Activated CD8-positive, alpha-beta memory T cell treated with anti-CD3 and anti-CD28 coated beads, Interleukin-2, amount 10 ng/mL, durations not matched to agents 7 days and 5 days (primary cell): Measurements from ENCODE around the gene MCRIP2. TPM values are rescaled to one million over a fixed set of nuclear protein-coding genes. Genes with fewer than 3 reads are reported as not detected.

Experiments used
- ATAC-seq: fragments of 150-1000 bp; cut with Tn5 transposase; one replicate; pipeline ENCODE4 v1.10.0; 2021; ENCODE audit warnings: moderate library complexity
- CTCF ChIA-PET: fragments of 350-600 bp; sonication (Branson Sonifier 250); formaldehyde crosslinking; loops from one replicate; lab custom pipeline; 2021; ENCODE audit warnings: antibody characterized with exemption; lab: Charles Lee
- DNase-seq: peaks from one replicate; pipeline ENCODE4 v3.0.0-alpha.2; 2020
- H3K27ac Mint-ChIP-seq: one replicate; pipeline ENCODE4 v1.8.0; 2021; ENCODE audit warnings: mild to moderate bottlenecking, mixed read lengths
- H3K27me3 Mint-ChIP-seq: one replicate; pipeline ENCODE4 v1.8.0; 2021; ENCODE audit warnings: mixed read lengths
- H3K36me3 Mint-ChIP-seq: one replicate; pipeline ENCODE4 v1.8.0; 2021; ENCODE audit warnings: mild to moderate bottlenecking, mixed read lengths
- H3K4me1 Mint-ChIP-seq: one replicate; pipeline ENCODE4 v1.8.0; 2021; ENCODE audit warnings: mixed read lengths
- H3K4me3 Mint-ChIP-seq: one replicate; pipeline ENCODE4 v1.8.0; 2021; ENCODE audit warnings: mild to moderate bottlenecking, moderate library complexity, mixed read lengths
- H3K9me3 Mint-ChIP-seq: one replicate; pipeline ENCODE4 v1.8.0; 2022; ENCODE audit warnings: low read depth, mixed read lengths
- total RNA-seq, 2 experiments: library from RNA; stranded (reverse); gene quantifications; one replicate each; pipeline ENCODE4 v1.2.3, GENCODE V29; 2021

MCRIP2 gene
- total RNA-seq, 2 experiments from 2014 or later = 42.5 to 47.3 TPM

DNA sequence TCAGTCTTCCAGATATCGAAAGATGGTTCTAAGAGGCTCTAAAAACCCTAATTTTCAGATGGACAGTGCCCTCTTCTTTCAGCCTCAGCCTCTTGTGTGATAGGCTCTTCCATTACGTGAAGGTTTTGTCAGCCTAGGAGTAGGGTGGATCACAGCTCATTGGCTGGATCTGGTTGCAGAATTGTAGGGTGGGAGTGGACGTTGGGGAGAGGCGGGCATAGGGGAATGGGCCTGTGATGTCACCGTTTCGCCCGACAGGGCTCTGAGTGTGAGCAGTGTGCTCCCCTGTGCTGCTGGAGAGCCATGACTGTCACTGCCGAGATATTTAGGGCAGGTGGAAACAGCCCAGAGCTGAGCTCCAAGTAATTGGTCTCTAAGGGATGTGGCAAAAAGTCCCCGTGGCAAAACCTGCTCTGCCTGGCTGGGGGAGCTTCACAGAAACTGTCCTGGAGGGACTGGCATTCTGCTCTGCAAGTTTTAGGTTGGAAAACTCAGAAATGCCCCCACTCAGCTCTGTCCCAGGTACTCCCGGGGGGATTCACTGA is 17.0 kb upstream of the MCRIP2 start:
- Mint-ChIP-seq H3K4me3 (no peak overlapping the region), H3K4me1 (no peaks in the 10 kb centered on the region), H3K9me3 (no peaks in the 10 kb centered on the region), H3K27me3 (no peaks in the 10 kb centered on the region), H3K36me3 (no peaks in the 10 kb centered on the region), H3K27ac (no peak overlapping the region)
- DNase-seq (no peak), ATAC-seq (no peak)
- CTCF ChIA-PET = no interaction called here

DNA sequence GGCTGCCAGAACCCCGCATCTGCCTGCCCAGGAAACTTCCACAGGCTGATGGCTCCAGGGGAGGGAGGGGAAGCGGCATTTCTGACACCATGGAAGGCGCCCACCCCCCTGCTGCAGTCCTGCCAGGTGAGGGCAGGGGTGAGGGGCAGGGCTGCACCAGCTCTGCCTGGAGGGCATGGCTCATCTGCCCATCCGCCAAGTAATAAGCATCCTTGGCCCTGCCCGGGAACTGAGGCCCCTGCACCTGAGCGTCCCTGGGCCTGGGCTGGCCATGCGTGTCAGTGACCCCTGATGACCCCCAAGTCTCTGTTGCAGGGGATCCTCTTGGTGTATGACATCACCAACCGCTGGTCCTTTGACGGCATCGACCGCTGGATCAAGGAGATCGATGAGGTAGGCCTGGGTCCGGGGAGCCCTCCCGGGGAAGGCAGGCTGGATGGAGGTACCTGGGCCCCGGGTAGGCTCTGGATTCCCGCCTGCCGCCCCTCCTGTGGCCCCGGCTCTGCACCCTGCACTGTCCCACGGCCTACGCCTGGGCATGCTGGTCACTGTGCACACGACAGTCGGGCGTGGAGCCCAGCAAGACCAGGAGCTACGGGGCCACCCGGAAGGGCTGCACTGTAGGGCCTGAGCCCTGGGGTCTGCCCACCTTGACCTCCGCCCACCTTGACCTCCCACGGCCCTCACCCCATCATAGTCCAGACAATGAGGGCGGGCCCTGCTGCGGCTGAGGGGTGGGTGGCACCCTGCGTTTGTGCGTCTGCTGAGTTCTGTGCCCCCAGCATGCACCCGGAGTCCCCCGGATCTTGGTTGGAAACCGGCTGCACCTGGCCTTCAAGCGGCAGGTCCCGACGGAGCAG is 16.3 kb upstream of the MCRIP2 start:
- CTCF ChIA-PET = no interaction called here
- DNase-seq (no peak), ATAC-seq (no peak)
- Mint-ChIP-seq H3K4me1 (no peaks in the 10 kb centered on the region), H3K4me3 (no peak overlapping the region), H3K27me3 (no peaks in the 10 kb centered on the region), H3K36me3 (no peaks in the 10 kb centered on the region), H3K9me3 (no peaks in the 10 kb centered on the region), H3K27ac (no peak overlapping the region)

DNA sequence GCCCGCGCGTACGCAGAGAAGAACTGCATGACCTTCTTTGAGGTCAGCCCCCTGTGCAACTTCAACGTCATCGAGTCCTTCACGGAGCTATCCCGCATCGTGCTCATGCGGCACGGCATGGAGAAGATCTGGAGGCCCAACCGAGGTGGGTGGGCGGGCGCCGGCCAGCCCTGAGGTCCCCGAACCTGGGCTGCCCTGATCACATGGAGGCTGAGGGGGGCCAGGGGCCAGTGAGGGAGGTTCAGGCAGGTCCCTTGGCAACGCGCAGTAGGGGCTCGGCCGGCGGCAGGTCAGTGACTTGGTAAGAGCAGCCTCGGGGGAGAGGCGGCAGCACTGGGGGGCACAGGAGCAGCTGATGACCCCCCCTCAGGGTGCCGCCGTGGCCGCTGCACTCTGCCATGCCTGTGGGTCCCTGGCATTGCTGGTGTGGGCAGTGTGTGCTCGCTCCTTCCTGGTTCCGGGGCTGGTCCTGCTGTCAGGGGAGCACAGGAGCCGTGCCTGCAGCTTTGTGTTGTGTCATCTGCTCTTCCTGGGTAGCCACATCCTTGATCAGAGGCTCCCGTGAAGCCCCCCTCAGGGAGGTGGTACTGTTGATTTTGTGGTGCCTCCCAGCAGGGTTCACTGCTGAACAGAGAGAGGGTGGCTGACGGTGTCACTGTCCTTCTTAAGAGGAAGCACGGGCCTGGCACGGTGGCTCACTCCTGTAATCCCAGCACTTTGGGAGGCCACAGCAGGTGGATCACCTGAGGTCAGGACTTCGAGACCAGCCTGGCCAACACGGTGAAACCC is 15.5 kb upstream of the MCRIP2 start:
- no peaks in the 10 kb centered on the region for H3K27me3 Mint-ChIP-seq
- no peak overlapping the region for H3K27ac Mint-ChIP-seq
- no peak for ATAC-seq
- DNase-seq = no peak
- H3K4me3 Mint-ChIP-seq = no peak overlapping the region
- H3K4me1 Mint-ChIP-seq = no peaks in the 10 kb centered on the region
- CTCF ChIA-PET = no interaction called here
- H3K36me3 Mint-ChIP-seq = no peaks in the 10 kb centered on the region
- H3K9me3 Mint-ChIP-seq = no peaks in the 10 kb centered on the region

DNA sequence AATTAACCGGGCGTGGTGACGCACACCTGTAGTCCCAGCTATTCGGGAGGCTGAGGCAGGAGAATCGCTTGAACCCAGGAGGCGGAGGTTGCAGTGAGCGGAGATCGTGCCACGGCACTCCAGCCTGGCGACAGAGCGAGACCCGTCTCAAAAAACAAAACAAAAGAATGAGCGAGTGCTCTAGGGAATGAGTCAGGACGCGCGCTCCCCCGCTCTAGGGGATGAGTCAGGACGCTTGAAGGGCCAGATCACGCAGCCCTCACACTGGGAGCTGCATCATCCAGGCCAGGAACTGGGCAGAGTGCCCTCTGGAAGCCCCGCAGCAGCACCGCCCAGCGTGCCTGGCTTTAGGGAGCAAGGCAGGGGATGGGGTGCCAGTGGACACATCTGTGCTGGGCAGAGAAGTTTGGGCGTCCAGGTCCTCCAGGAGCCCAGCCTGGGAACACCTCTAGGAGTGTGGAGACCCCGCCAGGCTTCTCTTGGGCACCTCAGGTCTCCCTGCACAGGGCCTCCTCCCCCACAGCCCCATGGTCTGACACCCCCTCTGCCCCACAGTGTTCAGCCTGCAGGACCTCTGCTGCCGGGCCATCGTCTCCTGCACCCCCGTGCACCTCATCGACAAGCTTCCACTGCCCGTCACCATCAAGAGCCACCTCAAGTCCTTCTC is 14.7 kb upstream of the MCRIP2 start:
- ATAC-seq = no peak
- Mint-ChIP-seq H3K4me1 (no peaks in the 10 kb centered on the region), H3K27me3 (no peaks in the 10 kb centered on the region), H3K9me3 (no peaks in the 10 kb centered on the region), H3K36me3 (no peaks in the 10 kb centered on the region), H3K4me3 (no peak overlapping the region), H3K27ac (no peak overlapping the region)
- CTCF ChIA-PET = no interaction called here
- DNase-seq = no peak

DNA sequence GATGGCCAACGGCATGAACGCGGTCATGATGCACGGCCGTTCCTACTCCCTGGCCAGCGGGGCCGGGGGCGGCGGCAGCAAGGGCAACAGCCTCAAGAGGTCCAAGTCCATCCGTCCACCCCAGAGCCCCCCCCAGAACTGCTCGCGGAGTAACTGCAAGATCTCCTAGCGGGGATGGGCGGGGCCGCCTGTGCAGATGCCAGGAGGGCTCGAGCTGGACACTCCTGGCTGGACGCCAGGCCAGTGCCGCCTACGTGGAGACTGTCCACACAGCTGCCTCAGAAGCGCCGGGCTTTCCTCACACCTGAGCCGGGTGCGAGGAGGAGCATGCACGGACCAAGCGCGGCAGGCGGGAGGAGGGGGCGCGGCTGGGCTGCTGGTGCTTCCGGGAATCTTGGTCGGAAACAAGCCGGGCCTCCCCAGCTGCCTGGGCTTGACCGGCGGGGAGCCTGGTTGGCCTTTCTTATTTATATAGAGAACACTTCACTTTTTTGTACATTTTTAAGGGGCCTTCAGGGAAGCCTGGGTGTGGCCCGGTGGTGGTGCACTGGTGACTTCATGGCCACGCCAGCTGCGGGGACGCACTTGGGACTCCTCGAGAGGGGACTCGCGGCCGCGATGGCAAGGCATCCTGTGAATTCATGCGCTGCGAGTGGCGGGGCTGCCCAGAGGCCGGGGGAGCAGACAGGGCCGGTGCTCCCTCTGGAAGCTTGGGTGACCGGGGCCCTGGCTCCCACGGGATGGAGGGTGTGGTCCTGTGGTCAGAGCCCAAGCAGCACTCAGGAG is 14.0 kb upstream of the MCRIP2 start:
- H3K36me3 Mint-ChIP-seq = no peaks in the 10 kb centered on the region
- no peaks in the 10 kb centered on the region for H3K9me3 Mint-ChIP-seq
- CTCF ChIA-PET = no interaction called here
- DNase-seq = no peak
- no peak overlapping the region for H3K27ac Mint-ChIP-seq
- ATAC-seq = no peak
- no peaks in the 10 kb centered on the region for H3K27me3 Mint-ChIP-seq
- H3K4me1 Mint-ChIP-seq = no peaks in the 10 kb centered on the region
- H3K4me3 Mint-ChIP-seq = no peak overlapping the region

DNA sequence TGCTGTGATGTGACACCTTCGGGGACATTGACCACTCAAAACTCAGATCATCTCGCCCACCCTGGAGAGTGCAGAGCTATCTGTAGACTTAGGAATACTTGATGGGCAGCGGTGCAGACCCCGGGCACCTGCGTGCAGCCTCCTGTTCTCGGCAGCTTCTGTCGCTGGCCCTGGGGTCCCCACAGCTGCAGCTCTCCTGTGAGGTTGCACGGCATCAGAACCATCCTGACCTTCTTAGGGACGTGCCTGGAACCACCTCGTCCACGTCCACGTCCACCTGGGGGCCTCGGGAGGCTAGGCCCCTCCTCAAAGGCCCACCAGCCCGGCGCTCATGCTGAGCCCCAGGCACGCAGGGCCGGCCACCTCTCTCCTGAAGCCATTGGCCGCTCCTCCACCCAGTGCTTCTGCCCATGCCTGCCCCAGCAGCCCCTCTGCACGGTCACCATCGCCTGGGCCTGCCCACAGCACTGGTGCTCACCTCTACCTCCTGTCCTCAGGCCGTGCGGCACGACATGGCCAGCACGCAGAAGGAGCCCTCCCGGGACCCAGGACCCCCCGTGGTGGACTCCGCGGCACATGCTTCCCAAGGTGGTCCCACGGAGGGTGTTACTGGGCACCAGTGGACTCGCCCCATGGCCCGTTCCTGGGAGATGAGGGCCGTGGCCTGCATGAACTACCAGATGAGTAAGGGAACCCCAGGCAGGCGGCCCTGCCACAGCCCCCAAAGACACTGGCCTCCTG is 13.1 kb upstream of the MCRIP2 start:
- Mint-ChIP-seq H3K27me3 (no peaks in the 10 kb centered on the region), H3K27ac (no peak overlapping the region), H3K36me3 (no peaks in the 10 kb centered on the region), H3K9me3 (no peaks in the 10 kb centered on the region), H3K4me3 (no peak overlapping the region), H3K4me1 (no peaks in the 10 kb centered on the region)
- CTCF ChIA-PET = no interaction called here
- DNase-seq (no peak), ATAC-seq (no peak)

DNA sequence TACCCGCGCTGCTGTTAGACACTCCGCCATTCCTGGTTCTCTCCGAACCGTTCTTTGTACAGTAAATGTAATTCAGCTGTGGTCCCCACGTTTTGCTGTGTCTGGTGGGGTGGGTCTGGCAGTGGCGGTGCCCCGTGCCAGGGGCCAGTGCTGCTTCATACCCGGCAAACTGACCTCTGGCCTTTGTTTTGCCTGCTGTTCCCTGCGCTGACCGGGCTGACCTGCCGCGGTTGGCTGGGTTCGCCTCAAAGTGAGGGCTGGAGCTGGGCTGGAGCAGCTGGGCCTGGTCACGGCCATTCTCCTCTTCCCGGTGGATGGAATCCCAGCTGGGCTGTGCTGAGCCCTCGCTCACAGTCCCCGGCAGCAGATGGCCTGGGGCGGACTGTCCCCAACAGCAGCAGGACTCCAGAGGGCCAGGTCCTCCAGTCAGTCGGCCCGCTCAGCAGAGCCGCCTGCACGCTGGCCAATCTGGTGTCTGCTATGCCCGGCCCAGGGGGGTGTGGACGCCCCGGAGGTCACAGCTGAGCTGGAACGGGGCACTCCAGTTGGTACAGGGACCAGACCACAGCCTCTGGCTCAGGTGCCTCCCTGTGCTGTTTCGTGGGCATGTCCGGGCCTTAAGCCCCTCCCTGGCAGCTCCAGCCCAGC is 12.3 kb upstream of the MCRIP2 start:
- Mint-ChIP-seq H3K27me3 (no peaks in the 10 kb centered on the region), H3K4me3 (no peak overlapping the region), H3K4me1 (no peaks in the 10 kb centered on the region), H3K27ac (no peak overlapping the region), H3K9me3 (no peaks in the 10 kb centered on the region), H3K36me3 (no peaks in the 10 kb centered on the region)
- ATAC-seq (no peak), DNase-seq (no peak)
- CTCF ChIA-PET = no interaction called here

DNA sequence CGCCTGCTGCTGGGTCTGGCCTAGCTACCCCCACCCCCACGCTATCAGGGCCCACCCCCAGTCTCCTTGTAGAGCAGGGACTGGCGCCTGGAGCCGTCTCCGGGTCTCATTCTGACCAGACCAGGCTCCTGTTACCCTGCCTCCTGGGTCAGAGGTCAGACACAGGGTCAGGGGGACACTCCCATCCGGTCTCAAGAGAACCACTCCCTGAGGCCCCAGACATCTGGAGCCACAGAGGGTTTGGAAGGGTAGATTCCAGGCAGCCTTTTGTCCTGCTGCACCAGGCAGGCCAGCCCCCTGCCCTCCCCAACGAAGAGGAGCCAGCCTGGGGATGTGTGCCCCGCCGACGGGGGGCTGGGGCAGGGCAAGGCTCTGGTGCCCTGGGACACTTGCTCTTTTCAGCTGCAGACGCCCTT is 11.8 kb upstream of the MCRIP2 start:
- H3K36me3 Mint-ChIP-seq = no peaks in the 10 kb centered on the region
- DNase-seq = no peak
- CTCF ChIA-PET = no interaction called here

DNA sequence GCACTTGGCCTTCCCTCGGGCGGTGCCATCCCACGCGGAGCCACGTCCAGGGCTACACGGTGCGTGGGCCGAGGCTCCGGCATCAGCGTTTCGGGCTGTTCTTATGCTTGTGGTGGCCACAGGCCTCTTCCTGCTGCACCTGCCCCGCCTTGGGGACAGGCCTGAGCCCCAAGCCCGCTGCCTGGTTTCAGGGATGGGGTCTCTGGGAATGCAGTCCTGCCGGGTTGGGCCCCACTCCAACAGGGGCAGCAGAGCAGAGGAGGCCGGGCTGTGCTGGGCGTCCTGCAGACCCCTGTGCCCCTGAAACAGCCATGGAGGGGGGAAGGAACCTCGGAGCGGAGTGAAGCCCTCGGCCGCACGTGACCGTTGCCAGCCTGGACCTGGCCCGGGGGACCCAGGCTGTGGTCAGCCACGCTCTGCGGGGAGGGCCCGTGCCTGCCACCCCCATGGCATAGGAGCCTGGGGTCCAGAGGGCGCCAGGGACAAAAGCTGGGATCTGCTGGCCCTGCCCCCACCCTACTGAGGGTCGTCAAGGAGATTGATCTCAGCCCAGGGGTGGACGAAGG is 11.3 kb upstream of the MCRIP2 start:
- Mint-ChIP-seq H3K27ac (no peak overlapping the region), H3K36me3 (no peaks in the 10 kb centered on the region), H3K4me3 (no peak overlapping the region), H3K9me3 (no peaks in the 10 kb centered on the region), H3K27me3 (no peaks in the 10 kb centered on the region), H3K4me1 (peaks cover 4% of the 10 kb centered on the region)
- ATAC-seq (no peak), DNase-seq (no peak)
- CTCF ChIA-PET = no interaction called here

More for the DNA sequence above, 11.8 kb upstream of the MCRIP2 start:
- H3K4me1 Mint-ChIP-seq = peaks cover 2% of the 10 kb centered on the region
- no peak overlapping the region for H3K27ac Mint-ChIP-seq
- H3K27me3 Mint-ChIP-seq = no peaks in the 10 kb centered on the region
- no peak for ATAC-seq
- H3K9me3 Mint-ChIP-seq = no peaks in the 10 kb centered on the region
- H3K4me3 Mint-ChIP-seq = no peak overlapping the region

DNA sequence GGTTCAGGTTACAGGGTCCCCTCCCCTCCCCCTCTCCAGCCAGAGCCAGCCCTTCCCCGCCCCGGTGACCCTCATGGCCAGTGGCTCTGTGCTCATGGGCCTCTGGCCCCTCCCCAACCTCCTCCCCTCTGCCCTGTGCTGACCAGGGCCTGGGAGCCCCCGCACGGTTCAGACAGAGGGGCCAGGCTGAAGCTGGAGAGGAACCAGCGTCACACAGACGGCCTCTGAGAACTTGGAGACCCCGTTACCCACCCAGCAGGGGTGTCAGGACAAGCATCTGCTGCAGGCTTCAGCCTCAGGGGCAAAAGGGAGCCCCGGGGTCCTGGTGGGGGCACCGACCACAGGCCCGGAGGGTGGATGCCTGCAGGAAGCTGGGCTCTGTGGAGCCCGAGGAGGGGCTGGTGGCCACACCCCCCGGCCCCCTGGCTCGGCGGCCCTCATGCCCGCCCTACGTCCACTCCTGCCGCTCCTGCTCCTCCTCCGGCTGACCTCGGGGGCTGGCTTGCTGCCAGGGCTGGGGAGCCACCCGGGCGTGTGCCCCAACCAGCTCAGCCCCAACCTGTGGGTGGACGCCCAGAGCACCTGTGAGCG is 10.7 kb upstream of the MCRIP2 start, which contains the start of gene WFIKKN1:
TSS of gene WFIKKN1 (plus strand) at position 171 of the 591 bp plus-strand sequence. CDS start at position 440, 269 bp downstream.
- no peaks in the 10 kb centered on the region for H3K9me3 Mint-ChIP-seq
- H3K4me3 Mint-ChIP-seq = no peak within 1 kb of the TSS
- ATAC-seq = no peak
- no peaks in the 10 kb centered on the region for H3K27me3 Mint-ChIP-seq
- no peaks in the 10 kb centered on the region for H3K36me3 Mint-ChIP-seq
- DNase-seq = no peak
- CTCF ChIA-PET = no interaction called here
- no peak within 1 kb of the TSS for H3K27ac Mint-ChIP-seq
- peaks cover 4% of the 10 kb centered on the region for H3K4me1 Mint-ChIP-seq

DNA sequence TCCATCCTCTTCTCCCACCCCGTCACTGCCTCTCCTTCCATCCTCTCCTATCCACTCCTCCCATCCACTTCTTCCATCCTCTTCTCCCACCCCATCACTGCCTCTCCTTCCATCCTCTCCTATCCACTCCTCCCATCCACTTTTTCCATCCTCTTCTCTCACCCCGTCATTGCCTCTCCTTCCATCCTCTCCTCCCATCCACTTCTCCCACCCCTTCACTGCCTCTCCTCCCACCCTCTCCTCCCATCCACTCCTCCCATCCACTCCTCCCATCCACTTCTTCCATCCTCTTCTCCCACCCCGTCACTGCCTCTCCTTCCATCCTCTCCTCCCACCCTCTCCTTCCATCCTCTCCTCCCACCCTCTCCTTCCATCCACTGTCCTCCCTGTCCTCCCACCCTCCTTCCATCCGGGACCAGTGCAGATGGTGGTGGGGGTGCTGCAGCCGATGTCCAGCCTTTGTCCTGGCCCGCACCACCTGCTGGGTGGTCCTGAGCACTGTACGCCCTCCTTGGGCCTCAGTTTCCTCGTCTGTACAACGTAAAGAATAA is 9.7 kb upstream of the MCRIP2 start:
- Mint-ChIP-seq H3K4me1 (peaks cover 4% of the 10 kb centered on the region), H3K9me3 (no peaks in the 10 kb centered on the region), H3K27me3 (no peaks in the 10 kb centered on the region), H3K4me3 (no peak overlapping the region), H3K36me3 (no peaks in the 10 kb centered on the region), H3K27ac (no peak overlapping the region)
- ATAC-seq (no peak), DNase-seq (no peak)
- CTCF ChIA-PET = no interaction called here
